ENCODE data around the gene SEC61A2. TPM values are rescaled to one million over a fixed set of nuclear protein-coding genes. Genes with fewer than 3 reads are reported as not detected.

The SEC61A2 gene
- total and polyA plus RNA-seq, 2 of the 8 experiments (the other 6 are each of a cell fraction or from before 2014, with no cell fraction given): 18.2 to 19.2 TPM

DNA sequence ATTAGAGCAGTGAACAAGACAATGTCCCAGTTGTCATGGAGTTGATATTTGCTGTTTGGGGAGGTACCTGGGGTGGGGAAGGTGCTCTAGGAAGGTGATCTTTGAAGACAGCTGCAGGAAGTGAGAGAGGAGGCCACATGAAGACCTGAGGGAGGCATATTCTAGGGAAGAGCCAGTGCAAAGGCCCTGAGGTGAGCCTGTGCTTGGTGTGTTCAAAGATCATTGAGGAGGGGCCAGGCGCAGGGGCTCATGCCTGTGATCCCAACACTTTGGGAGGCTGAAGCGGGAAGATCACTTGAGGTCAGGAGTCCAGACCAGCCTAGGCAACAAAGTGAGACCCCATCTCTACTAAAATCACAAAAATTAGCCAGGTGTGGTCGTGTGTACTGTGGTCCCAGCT lies 15.1 kb downstream of the SEC61A2 start:
- FAIRE-seq: no peak
- POLR2A ChIA-PET (ENCODE audit: partially characterized antibody): no interaction called here
- Histone ChIP-seq H3K14ac (ENCODE audit: insufficient read length) (no peak overlapping the region), H2BK5ac (ENCODE audit: low read depth, low read length) (no peak overlapping the region), H4K20me1 (replicated peaks in 1 of 2; ENCODE audit: control insufficient read depth in 1 of 2, insufficient read depth in 2 of 2, low read length in 2 of 2) (no peaks in the 10 kb centered on the region), H3K36me3 (ENCODE audit: control insufficient read depth in 2 of 4, insufficient read depth in 4 of 4, low read length in 3 of 4) (peaks cover 0 to 12% (median 5%) of the 10 kb centered on the region in 4 experiments; a peak in 3 of 8 replicates), H2AK5ac (ENCODE audit: low read depth, low read length) (no peak overlapping the region), H3K27ac (ENCODE audit: low read depth, low read length) (no peak overlapping the region), H4K5ac (ENCODE audit: insufficient read length, low read depth, low read length) (no peak overlapping the region), H3K4me3 (ENCODE audit: extremely low read depth in 1 of 4, insufficient read depth in 2 of 4, low read depth in 3 of 4, low read length in 4 of 4) (no peak overlapping the region), H2BK12ac (ENCODE audit: low read depth, low read length) (no peak overlapping the region), H2BK20ac (ENCODE audit: low read length) (no peak overlapping the region), H4K8ac (ENCODE audit: extremely low read depth, insufficient read depth, low read length) (no peak overlapping the region), H3K4me1 (replicated peaks in 1 of 4; ENCODE audit: control insufficient read depth in 3 of 4, insufficient read depth in 4 of 4, low read length in 3 of 4) (no peaks in the 10 kb centered on the region), H3K79me1 (ENCODE audit: low read depth, low read length) (no peaks in the 10 kb centered on the region), H3K18ac (ENCODE audit: extremely low read depth, low read length) (no peak overlapping the region), H3K56ac (replicated peaks; ENCODE audit: insufficient read length, low read depth, low read length) (no peak overlapping the region), H2BK15ac (ENCODE audit: low read length) (no peak overlapping the region), H2BK120ac (replicated peaks; ENCODE audit: low read depth, low read length) (no peak overlapping the region), H2AFZ (ENCODE audit: low read length) (no peak overlapping the region), H3K9me3 (ENCODE audit: insufficient read depth in 2 of 2, low read depth in 1 of 2, low read length in 1 of 2) (no peaks in the 10 kb centered on the region), H3K27me3 (replicated peaks in 1 of 4; ENCODE audit: control insufficient read depth in 3 of 4, extremely low read depth in 1 of 4, insufficient read depth in 3 of 4, low read length in 3 of 4) (no peaks in the 10 kb centered on the region), H3K23ac (ENCODE audit: insufficient read length) (no peak overlapping the region), H3K4me2 (ENCODE audit: insufficient read depth in 1 of 2, low read depth in 2 of 2, low read length in 2 of 2) (no peak overlapping the region), H3K4ac (replicated peaks; ENCODE audit: insufficient read length, low read depth, low read length) (no peak overlapping the region), H4K91ac (replicated peaks; ENCODE audit: insufficient read length, low read length) (no peak overlapping the region), H3K9ac (replicated peaks in 1 of 4; ENCODE audit: extremely low read depth in 1 of 4, low read depth in 3 of 4, low read length in 3 of 4) (no peak overlapping the region; a peak in 1 of 7 replicates), H3K79me2 (ENCODE audit: control insufficient read depth in 1 of 2, insufficient read depth in 2 of 2, low read length in 2 of 2) (no peaks in the 10 kb centered on the region), H3K23me2 (ENCODE audit: low read depth, low read length) (no peaks in the 10 kb centered on the region; the same call in 1 of the 2 replicates)
- no peak for DNase-seq (ENCODE audit: low read depth in 1 of 2, low spot score in 2 of 2)
- CTCF ChIA-PET (ENCODE audit: partially characterized antibody): interaction anchor here (0.6 to 1.6 kb wide), 3 partner anchors 15 to 227 kb away, joined by 3 to 4 read pairs (median 3); no protein-coding TSS in a partner anchor
- 90% methylated on average over 3 of the region's 3 CpGs; no CpG with 5 or more reads in 1 of the 2 experiments for WGBS, 2 experiments (ENCODE audit: extremely low coverage in 1 of 2, insufficient coverage in 1 of 2, insufficient read length in 1 of 2, insufficient replicate concordance in 2 of 2, low coverage in 1 of 2, low lambda C conversion rate in 2 of 2, missing lambda C conversion rate in 1 of 2)
- TF ChIP-seq EGR1 (IDR thresholded peaks at IDR 0.05; ENCODE audit: borderline replicate concordance, low read depth, low read length) (no peak), TBP (IDR thresholded peaks at IDR 0.05; ENCODE audit: low read depth, low read length) (no peak), ATF3 (IDR thresholded peaks at IDR 0.05; ENCODE audit: insufficient read depth, low read depth, low read length) (no peak), FOSL1 (IDR thresholded peaks at IDR 0.05; ENCODE audit: insufficient read depth, low read depth, low read length) (no peak), SAP30 (IDR thresholded peaks at IDR 0.05; ENCODE audit: insufficient read depth, insufficient replicate concordance, low read length) (no peak)

All from H1 (cell line).